ENCODE data around the gene TMED4.

DNA sequence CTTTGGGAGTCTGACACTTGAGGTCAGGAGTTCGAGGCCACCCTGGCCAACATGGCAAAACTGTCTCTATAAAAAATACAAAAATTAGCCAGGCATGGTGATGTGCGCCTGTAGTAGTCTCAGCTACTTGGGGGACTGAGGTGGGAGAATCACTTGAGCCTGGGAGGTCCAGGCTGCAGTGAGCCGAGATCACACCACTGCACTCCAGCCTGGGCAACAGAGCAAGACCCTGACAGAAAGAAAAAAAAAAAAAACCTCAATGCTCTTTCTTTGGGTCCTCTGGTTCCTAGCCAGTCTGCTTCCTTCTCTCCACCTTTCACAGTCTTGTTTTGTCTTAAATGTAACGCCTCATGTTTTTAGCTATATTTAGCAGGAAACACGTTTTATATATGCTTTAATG, 33.8 kb upstream of the TMED4 start:
- TF ChIP-seq EZH2 (IDR thresholded peaks at IDR 0.05; ENCODE audit: low read depth, unreplicated experiment) (no peak), JUNB (IDR thresholded peaks at IDR 0.05; ENCODE audit: unreplicated experiment) (no peak), CTCF (conservative IDR thresholded peaks at IDR 0.05; ENCODE audit: low read depth in 2 of 2) (no peak), ZNF114 (CRISPR knock-in tag; IDR thresholded peaks at IDR 0.05) (no peak), POLR2AphosphoS5 (IDR thresholded peaks at IDR 0.05; ENCODE audit: low read depth) (no peak), REST (IDR thresholded peaks at IDR 0.05; ENCODE audit: unreplicated experiment) (no peak), EZH2phosphoT487 (IDR thresholded peaks at IDR 0.05; ENCODE audit: unreplicated experiment) (no peak), CREB1 (CRISPR knock-in tag; IDR thresholded peaks at IDR 0.05; ENCODE audit: low read depth) (no peak)
- TF ChIP-seq, protein P1, sequence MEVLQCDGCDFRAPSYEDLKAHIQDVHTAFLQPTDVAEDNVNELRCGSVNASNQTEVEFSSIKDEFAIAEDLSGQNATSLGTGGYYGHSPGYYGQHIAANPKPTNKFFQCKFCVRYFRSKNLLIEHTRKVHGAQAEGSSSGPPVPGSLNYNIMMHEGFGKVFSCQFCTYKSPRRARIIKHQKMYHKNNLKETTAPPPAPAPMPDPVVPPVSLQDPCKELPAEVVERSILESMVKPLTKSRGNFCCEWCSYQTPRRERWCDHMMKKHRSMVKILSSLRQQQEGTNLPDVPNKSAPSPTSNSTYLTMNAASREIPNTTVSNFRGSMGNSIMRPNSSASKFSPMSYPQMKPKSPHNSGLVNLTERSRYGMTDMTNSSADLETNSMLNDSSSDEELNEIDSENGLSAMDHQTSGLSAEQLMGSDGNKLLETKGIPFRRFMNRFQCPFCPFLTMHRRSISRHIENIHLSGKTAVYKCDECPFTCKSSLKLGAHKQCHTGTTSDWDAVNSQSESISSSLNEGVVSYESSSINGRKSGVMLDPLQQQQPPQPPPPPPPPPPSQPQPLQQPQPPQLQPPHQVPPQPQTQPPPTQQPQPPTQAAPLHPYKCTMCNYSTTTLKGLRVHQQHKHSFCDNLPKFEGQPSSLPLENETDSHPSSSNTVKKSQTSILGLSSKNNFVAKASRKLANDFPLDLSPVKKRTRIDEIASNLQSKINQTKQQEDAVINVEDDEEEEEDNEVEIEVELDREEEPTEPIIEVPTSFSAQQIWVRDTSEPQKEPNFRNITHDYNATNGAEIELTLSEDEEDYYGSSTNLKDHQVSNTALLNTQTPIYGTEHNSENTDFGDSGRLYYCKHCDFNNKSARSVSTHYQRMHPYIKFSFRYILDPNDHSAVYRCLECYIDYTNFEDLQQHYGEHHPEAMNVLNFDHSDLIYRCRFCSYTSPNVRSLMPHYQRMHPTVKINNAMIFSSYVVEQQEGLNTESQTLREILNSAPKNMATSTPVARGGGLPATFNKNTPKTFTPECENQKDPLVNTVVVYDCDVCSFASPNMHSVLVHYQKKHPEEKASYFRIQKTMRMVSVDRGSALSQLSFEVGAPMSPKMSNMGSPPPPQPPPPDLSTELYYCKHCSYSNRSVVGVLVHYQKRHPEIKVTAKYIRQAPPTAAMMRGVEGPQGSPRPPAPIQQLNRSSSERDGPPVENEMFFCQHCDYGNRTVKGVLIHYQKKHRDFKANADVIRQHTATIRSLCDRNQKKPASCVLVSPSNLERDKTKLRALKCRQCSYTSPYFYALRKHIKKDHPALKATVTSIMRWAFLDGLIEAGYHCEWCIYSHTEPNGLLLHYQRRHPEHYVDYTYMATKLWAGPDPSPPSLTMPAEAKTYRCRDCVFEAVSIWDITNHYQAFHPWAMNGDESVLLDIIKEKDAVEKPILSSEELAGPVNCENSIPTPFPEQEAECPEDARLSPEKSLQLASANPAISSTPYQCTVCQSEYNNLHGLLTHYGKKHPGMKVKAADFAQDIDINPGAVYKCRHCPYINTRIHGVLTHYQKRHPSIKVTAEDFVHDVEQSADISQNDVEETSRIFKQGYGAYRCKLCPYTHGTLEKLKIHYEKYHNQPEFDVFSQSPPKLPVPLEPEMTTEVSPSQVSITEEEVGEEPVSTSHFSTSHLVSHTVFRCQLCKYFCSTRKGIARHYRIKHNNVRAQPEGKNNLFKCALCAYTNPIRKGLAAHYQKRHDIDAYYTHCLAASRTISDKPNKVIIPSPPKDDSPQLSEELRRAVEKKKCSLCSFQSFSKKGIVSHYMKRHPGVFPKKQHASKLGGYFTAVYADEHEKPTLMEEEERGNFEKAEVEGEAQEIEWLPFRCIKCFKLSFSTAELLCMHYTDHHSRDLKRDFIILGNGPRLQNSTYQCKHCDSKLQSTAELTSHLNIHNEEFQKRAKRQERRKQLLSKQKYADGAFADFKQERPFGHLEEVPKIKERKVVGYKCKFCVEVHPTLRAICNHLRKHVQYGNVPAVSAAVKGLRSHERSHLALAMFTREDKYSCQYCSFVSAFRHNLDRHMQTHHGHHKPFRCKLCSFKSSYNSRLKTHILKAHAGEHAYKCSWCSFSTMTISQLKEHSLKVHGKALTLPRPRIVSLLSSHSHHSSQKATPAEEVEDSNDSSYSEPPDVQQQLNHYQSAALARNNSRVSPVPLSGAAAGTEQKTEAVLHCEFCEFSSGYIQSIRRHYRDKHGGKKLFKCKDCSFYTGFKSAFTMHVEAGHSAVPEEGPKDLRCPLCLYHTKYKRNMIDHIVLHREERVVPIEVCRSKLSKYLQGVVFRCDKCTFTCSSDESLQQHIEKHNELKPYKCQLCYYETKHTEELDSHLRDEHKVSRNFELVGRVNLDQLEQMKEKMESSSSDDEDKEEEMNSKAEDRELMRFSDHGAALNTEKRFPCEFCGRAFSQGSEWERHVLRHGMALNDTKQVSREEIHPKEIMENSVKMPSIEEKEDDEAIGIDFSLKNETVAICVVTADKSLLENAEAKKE (CRISPR knock-in tag; IDR thresholded peaks at IDR 0.05), result no peak
- TF ChIP-seq, protein P2, sequence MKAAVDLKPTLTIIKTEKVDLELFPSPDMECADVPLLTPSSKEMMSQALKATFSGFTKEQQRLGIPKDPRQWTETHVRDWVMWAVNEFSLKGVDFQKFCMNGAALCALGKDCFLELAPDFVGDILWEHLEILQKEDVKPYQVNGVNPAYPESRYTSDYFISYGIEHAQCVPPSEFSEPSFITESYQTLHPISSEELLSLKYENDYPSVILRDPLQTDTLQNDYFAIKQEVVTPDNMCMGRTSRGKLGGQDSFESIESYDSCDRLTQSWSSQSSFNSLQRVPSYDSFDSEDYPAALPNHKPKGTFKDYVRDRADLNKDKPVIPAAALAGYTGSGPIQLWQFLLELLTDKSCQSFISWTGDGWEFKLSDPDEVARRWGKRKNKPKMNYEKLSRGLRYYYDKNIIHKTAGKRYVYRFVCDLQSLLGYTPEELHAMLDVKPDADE (IDR thresholded peaks at IDR 0.05), result no peak
